ENCODE results near the gene HYCC2. TPM values are rescaled to one million over a fixed set of nuclear protein-coding genes. Genes with fewer than 3 reads are reported as not detected.

Gene HYCC2
- polyA plus RNA-seq, 1 donor (not counting 4 experiments of a cell fraction or from before 2014, with no cell fraction given), result 8.0 TPM

- Histone ChIP-seq H3K9me1 (ENCODE audit: control insufficient read depth, extremely low read depth, insufficient read depth, low read length) (no peaks in the 10 kb centered on the region), H3K79me2 (ENCODE audit: control insufficient read depth, insufficient read depth, low read length) (peaks cover 71% of the 10 kb centered on the region), H3K4me2 (ENCODE audit: control insufficient read depth, extremely low read depth, insufficient read depth, low read depth, low read length) (no peak overlapping the region), H3K9me3 (ENCODE audit: control insufficient read depth, low read depth, low read length) (no peaks in the 10 kb centered on the region), H4K20me1 (ENCODE audit: control insufficient read depth, extremely low read depth, insufficient read depth, low read length) (no peaks in the 10 kb centered on the region), H3K9ac (ENCODE audit: control insufficient read depth, extremely low read depth, insufficient read depth, low read length) (no peak overlapping the region), H2AFZ (ENCODE audit: control insufficient read depth, low read length) (no peak overlapping the region), H3K4me3 (ENCODE audit: control insufficient read depth in 2 of 3, extremely low read depth in 1 of 3, insufficient read depth in 2 of 3, low read depth in 1 of 3, low read length in 3 of 3) (no peak overlapping the region), H3K27me3 (ENCODE audit: control insufficient read depth, extremely low read depth, insufficient read depth, low read length) (no peaks in the 10 kb centered on the region), H3K36me3 (ENCODE audit: control insufficient read depth in 2 of 2, extremely low read depth in 1 of 2, insufficient read depth in 2 of 2, low read length in 2 of 2) (peaks cover 2 to 6% of the 10 kb centered on the region in 2 experiments), H3K27ac (ENCODE audit: control insufficient read depth, insufficient read depth, low read length) (no peak overlapping the region), H3K4me1 (ENCODE audit: control insufficient read depth, extremely low read depth, insufficient read depth, low read length) (no peaks in the 10 kb centered on the region)
- dilution Hi-C loops (cut with MboI; ENCODE audit: extremely low pct_ligation_motif_present, low sequenced_read_pairs), result no loop called here
- FAIRE-seq, result no peak
- no peak for DNase-seq (ENCODE audit: low read depth, low spot score)
- TF ChIP-seq, protein P1, sequence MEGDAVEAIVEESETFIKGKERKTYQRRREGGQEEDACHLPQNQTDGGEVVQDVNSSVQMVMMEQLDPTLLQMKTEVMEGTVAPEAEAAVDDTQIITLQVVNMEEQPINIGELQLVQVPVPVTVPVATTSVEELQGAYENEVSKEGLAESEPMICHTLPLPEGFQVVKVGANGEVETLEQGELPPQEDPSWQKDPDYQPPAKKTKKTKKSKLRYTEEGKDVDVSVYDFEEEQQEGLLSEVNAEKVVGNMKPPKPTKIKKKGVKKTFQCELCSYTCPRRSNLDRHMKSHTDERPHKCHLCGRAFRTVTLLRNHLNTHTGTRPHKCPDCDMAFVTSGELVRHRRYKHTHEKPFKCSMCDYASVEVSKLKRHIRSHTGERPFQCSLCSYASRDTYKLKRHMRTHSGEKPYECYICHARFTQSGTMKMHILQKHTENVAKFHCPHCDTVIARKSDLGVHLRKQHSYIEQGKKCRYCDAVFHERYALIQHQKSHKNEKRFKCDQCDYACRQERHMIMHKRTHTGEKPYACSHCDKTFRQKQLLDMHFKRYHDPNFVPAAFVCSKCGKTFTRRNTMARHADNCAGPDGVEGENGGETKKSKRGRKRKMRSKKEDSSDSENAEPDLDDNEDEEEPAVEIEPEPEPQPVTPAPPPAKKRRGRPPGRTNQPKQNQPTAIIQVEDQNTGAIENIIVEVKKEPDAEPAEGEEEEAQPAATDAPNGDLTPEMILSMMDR (optimal IDR thresholded peaks at IDR 0.05 in 1 of 3, IDR thresholded peaks at IDR 0.05 in 1 of 3, conservative IDR thresholded peaks at IDR 0.05 in 1 of 3; ENCODE audit: extremely low read depth in 1 of 3, insufficient read depth in 2 of 3, low read length in 3 of 3), result no peak
- TF ChIP-seq EZH2 (IDR thresholded peaks at IDR 0.05; ENCODE audit: low read length), result no peak
Observed at GRCh38 chr2:201057715-201058248, 13.7 kb downstream of the HYCC2 start.

DNA sequence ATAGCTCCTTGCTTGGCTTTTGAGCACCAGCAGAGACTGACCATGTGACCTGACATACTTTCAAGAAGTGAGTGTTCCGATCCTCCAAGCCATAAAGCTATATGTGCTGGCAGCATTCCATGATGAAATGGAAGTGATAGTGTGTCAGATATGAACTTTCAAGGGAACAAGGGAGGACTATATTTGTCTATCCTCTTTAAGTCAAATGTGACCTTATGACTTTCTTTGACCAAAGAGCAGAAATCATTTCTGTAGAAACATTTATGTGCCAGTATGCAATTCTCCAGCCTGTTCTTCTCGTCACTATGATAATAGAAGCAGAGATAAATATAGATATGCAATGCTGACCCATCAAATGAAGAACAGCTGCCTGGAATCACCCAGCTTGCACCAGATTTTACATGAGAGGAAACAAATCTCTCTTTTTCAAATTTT is 14.4 kb downstream of the HYCC2 start:
- TF ChIP-seq, protein P1 (optimal IDR thresholded peaks at IDR 0.05 in 1 of 3, IDR thresholded peaks at IDR 0.05 in 1 of 3, conservative IDR thresholded peaks at IDR 0.05 in 1 of 3; ENCODE audit: extremely low read depth in 1 of 3, insufficient read depth in 2 of 3, low read length in 3 of 3), result no peak
- no peak for TF ChIP-seq EZH2 (IDR thresholded peaks at IDR 0.05; ENCODE audit: low read length)

More for the DNA sequence above, 14.4 kb downstream of the HYCC2 start:
- Histone ChIP-seq H3K9ac (ENCODE audit: control insufficient read depth, extremely low read depth, insufficient read depth, low read length) (no peak overlapping the region), H3K4me1 (ENCODE audit: control insufficient read depth, extremely low read depth, insufficient read depth, low read length) (no peaks in the 10 kb centered on the region), H3K27me3 (ENCODE audit: control insufficient read depth, extremely low read depth, insufficient read depth, low read length) (no peaks in the 10 kb centered on the region), H3K9me3 (ENCODE audit: control insufficient read depth, low read depth, low read length) (no peaks in the 10 kb centered on the region), H4K20me1 (ENCODE audit: control insufficient read depth, extremely low read depth, insufficient read depth, low read length) (no peaks in the 10 kb centered on the region), H3K36me3 (ENCODE audit: control insufficient read depth in 2 of 2, extremely low read depth in 1 of 2, insufficient read depth in 2 of 2, low read length in 2 of 2) (peaks cover 2 to 6% of the 10 kb centered on the region in 2 experiments), H3K79me2 (ENCODE audit: control insufficient read depth, insufficient read depth, low read length) (peaks cover 67% of the 10 kb centered on the region), H3K4me2 (ENCODE audit: control insufficient read depth, extremely low read depth, insufficient read depth, low read depth, low read length) (no peak overlapping the region), H3K27ac (ENCODE audit: control insufficient read depth, insufficient read depth, low read length) (no peak overlapping the region), H3K4me3 (ENCODE audit: control insufficient read depth in 2 of 3, extremely low read depth in 1 of 3, insufficient read depth in 2 of 3, low read depth in 1 of 3, low read length in 3 of 3) (no peak overlapping the region), H2AFZ (ENCODE audit: control insufficient read depth, low read length) (no peak overlapping the region), H3K9me1 (ENCODE audit: control insufficient read depth, extremely low read depth, insufficient read depth, low read length) (no peaks in the 10 kb centered on the region)
- dilution Hi-C loops (cut with MboI; ENCODE audit: extremely low pct_ligation_motif_present, low sequenced_read_pairs), result no loop called here
- FAIRE-seq (no peak), DNase-seq (ENCODE audit: low read depth, low spot score) (no peak)
